ENCODE results near the gene M1AP.

DNA sequence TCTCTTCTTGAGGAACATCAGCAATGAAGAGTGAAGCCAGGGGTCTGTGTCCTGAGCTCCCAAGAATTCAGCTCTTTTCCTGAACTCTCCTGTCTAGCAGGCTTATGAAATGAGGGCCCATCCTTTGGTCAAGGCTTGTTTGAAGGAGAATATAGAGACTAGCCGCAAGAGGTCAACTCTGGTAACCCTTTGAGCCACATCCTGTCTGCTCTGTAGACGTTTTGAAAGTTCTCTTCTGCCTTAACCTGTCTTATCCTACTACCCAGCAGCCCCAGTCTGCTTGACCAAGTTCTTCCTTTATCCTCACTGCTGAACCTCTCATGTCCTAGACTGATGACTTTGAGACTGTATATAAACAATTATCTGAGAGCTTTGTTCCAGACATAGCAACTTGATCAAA is 11.3 kb upstream of the M1AP start:
- TF ChIP-seq, protein P1, sequence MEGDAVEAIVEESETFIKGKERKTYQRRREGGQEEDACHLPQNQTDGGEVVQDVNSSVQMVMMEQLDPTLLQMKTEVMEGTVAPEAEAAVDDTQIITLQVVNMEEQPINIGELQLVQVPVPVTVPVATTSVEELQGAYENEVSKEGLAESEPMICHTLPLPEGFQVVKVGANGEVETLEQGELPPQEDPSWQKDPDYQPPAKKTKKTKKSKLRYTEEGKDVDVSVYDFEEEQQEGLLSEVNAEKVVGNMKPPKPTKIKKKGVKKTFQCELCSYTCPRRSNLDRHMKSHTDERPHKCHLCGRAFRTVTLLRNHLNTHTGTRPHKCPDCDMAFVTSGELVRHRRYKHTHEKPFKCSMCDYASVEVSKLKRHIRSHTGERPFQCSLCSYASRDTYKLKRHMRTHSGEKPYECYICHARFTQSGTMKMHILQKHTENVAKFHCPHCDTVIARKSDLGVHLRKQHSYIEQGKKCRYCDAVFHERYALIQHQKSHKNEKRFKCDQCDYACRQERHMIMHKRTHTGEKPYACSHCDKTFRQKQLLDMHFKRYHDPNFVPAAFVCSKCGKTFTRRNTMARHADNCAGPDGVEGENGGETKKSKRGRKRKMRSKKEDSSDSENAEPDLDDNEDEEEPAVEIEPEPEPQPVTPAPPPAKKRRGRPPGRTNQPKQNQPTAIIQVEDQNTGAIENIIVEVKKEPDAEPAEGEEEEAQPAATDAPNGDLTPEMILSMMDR (IDR thresholded peaks at IDR 0.05 in 4 of 5, conservative IDR thresholded peaks at IDR 0.05 in 1 of 5) = no peak
- TF ChIP-seq POLR2A (IDR thresholded peaks at IDR 0.05) = no peak

All from gastrocnemius medialis (tissue), 4 donors.